NCI-H524 treated with DMSO at 0.1 percent for 48 hours (cell line): ENCODE data around the gene STPG1.
"Not testable (repeated sequence)": the region's sequence is repeated elsewhere in the genome, so short reads cannot be mapped to it uniquely, and the experiment has no call there.

Source experiments
- DNase-seq: peaks from one replicate; lab custom pipeline; 2025; lab: John Stamatoyannopoulos, UW

The STPG1 gene

GRCh38 chr1:24413350-24414163, at the start of gene STPG1:
Gene STPG1 (minus strand): TSS chr1:24413782. CDS start chr1:24401388, 12,394 bp downstream.
- peak; percentile 27 for DNase-seq

DNA sequence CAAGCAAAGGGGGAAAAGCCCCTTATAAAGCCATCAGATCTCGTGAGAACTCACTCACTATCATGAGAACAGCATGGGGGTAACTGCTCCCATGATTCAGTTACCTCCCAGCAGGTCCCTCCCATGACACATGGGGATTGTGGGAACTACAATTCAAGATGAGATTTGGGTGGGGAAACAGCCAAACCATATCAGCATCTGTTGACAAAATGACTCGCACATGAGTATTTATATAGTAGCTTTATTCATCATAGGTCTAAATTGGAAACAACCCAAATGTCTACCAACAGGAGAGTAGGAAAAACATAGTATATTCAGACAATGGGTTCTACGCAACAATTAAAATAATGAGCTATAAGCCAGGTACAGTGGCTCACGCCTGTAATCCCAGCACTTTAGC, 48.5 kb upstream of the STPG1 start:
- DNase-seq, result not testable (repeated sequence)

DNA sequence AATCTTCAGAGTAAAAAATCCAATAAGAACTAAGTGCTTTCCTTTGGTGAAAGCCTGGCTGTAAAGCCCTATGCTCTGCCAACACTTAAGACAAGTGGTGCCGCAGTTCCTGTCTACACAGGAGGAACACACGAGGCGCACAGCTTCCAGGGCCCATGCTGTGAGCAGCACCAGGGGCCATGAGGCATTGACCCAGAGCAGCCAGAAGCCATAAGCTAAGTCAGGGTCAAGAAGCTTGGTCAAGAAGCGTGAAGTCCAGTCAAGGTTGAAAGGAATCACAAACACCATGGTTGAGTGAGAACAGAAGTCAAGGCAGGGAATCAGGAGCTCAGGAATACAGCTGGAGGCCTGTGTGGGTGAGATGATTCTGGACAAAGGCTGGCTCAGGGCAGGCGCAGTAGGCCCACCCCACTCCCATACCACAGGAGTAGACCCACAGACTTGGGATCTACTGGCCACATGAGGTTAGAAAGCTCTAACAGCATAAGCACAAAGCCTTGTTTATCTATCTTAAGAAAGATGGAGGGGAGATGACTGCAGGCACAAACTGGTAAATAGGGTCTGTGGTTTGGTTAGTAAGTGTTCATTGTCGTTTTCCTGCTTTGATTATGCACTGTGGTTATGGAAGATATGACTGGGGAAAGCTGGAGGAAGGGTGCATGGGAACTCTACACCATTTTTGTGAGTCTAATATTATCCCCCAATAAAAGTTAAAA, 46.1 kb upstream of the STPG1 start:
- DNase-seq, result no peak

GRCh38 chr1:24457866-24458265, 44.3 kb upstream of the STPG1 start:
- DNase-seq, result no peak

DNA sequence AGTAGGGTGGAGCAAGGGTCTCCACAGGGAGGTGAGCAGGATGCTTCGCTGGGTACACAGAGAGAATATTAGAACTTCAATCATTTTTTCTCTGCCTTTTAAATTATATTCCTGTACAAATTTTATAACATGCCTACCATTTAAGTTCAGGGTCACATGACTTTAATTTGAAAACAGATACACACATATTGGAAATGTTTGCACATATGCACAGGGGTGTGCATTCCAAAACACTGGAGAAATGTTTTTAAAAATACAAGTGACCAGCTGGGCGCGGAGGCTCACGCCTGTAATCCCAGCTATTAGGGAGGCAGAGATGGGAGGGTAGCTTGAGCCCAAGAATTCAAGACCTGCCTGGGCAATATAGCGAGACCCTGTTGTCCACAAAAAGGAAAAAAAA, 41.7 kb upstream of the STPG1 start:
- no peak for DNase-seq

- no peak for DNase-seq
Measured at GRCh38 chr1:24454673-24455072, 41.1 kb upstream of the STPG1 start.

DNA sequence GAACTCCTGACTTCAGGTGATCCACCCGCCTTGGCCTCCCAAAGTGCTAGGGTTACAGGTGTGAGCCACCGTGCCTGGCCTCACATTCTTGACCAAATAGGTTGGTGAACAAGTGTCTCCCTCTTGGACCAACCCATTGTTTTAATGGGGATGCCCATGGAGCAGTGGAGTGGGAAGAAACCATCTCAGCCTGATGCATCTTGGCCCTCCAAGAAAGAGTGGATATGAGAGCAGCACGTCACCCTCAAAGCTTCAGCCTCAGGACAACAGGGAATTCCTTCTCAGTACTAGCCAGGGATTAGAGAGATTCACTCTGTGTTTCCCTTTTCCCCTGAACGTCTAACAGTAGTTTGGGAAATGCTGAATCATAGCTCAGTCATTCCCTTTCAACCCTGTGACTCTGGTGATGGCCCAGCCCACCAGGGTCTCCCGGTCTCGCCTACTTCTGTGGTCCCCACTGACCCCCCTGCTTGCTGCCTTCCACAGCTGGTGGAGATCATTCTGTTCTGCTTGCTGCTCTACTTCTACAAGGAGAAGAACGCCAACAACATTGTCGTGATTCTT, 39.4 kb upstream of the STPG1 start:
- DNase-seq, result no peak

GRCh38 chr1:24451746-24452145, 38.2 kb upstream of the STPG1 start:
- DNase-seq, result no peak

GRCh38 chr1:24450857-24451397, 37.3 kb upstream of the STPG1 start:
- DNase-seq, result no peak

DNA sequence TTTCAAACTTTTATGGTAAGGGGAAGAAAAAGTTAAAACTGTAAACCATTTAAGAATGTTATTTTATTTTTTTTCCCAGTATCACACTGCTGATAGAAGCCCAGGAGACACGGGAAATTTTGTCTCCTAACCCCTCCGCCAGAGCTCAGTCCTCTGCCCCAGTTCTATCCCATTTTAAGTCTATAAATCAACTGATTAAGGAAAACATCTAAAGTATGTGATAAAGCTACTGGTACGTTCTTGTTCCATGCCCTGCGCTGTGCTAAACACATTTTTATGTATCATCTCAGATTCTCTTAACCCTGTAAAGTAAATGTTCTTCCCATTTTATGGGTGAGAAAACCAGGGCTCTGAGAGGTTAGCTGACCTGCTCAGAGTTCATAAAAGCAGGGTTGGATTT, 36.7 kb upstream of the STPG1 start:
- DNase-seq, result no peak

- not testable (repeated sequence) for DNase-seq
Measured at GRCh38 chr1:24446446-24446845, 32.9 kb upstream of the STPG1 start.

DNA sequence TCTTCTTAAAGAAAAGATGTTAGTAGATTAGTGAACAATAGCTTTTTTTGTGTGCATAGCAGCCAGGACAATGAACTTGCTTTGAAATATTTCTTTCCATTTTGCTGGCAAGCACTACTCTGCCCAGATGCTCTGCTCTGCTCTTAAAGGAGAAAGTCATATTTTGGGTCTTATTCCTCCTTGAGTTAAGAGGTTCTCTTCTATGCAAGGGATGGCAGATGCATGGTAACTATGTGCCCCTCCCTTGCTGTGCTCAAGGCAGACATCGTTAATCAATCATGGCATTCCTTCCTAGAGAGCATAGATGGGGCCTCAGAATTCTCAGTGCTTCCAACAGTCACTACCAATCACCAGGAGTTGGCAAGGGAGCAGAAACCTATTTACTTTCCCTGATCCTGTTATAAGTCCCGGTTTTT, 29.7 kb upstream of the STPG1 start:
- DNase-seq, result peak; percentile 51

DNA sequence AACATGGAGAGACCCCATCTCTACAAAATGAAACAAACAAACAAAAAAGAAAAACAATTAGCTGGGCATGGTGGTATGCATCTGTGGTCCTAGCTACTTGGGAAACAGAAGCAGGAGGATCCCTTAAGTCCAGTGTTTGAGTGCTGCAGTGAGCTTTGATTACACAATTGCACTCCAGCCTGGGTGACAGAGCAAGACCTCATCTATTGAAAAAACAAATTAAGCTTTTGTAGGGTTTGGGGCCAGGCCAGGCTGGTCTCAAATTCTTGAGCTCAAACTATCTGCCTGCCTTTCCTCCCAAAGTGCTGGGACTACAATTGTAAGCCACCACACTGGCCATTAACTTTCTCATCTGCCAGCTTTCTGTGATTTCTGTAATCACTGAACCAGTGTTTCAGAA, 29.2 kb upstream of the STPG1 start:
- DNase-seq, result no peak

GRCh38 chr1:24441996-24442668, 28.6 kb upstream of the STPG1 start:
- no peak for DNase-seq

- DNase-seq, result no peak
Measured at GRCh38 chr1:24441480-24441879, 27.9 kb upstream of the STPG1 start.

GRCh38 chr1:24440436-24440835, 26.9 kb upstream of the STPG1 start:
- DNase-seq, result peak; percentile 22

DNA sequence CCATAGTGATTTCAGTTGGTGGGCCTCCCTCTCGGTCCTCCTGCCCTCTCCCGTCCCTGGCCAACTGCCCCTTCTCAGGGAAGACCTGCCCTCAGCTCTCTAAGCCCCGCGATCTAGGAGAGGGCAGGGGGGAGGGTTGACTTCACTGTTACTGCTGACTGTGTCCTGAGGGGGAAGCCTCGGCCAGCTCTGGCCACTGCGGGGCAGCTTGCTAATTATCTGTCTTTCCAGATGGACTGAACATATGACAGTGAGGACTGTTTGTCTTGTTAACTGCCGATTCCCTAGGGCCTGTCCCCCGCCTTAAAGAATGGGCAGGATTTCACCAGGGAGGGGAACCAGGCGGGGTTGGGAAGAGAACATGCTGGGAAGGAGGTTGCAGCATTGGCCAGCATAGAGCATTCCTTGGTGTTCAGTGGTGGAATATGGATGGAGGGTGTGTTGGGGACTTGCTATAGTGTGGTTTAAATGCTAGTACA, 24.9 kb upstream of the STPG1 start:
- DNase-seq, result peak; percentile 75

- no peak for DNase-seq
Measured at GRCh38 chr1:24437631-24438396, 24.2 kb upstream of the STPG1 start.

DNA sequence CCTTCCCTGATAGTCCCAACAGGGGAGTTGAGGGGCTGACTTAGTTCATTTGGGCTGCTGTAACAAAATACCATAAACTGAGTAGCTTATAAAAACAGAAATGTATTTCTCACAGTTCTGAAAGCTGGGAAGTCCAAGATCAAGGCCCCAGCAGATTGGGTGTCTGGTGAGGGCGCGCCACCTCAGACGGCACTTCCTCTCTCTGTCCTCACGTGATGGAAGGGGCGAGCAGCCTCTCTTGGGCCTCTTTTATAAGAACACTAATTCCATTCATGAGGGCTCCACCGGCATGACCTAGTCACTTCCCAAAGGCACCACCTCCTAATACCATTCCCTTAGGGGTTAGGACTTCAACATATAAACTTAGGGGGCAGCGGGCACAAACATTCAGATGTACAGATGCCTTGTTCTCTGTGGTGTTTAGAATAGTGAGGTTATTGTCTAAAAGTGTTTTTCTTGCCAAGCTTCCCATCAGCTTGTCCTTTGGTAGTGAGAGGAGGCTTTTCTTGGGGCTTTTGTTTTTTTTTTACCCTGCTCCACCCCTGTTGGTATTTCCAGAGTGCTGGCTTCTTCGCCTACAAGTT, 22.3 kb upstream of the STPG1 start:
- no peak for DNase-seq

DNA sequence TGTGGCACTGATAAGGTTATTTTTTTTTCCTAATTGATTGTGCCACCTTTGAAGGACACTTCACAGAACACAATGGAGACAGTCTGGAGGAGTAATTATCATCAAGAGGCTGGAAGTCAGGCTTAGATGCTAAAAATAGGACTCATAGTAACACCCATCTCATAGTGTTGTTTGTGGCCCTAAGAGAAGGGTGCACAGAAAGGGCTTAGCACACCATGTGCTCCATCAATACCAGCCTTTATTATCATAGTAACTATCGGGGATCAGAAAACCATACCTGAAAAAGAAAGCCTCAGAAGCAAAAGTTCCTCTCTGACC, 13.9 kb upstream of the STPG1 start:
- peak; percentile 74 for DNase-seq
